CD4-positive, alpha-beta memory T cell (primary cell): ENCODE measurements around the gene ANGPTL3. TPM values are rescaled to one million over a fixed set of nuclear protein-coding genes. Genes with fewer than 3 reads are reported as not detected.
"Not testable (repeated sequence)": the region's sequence is repeated elsewhere in the genome, so short reads cannot be mapped to it uniquely, and the experiment has no call there.

Experiments
- CTCF ChIA-PET: fragments of 350-600 bp; sonication (Branson Sonifier 250); formaldehyde crosslinking; loops from one replicate; lab custom pipeline; 2021; ENCODE audit warnings: inconsistent platforms; ENCODE audit not compliant: partially characterized antibody; lab: Charles Lee
- POLR2A ChIA-PET: fragments of 350-600 bp; sonication (Branson Sonifier 250); formaldehyde crosslinking; loops from one replicate; lab custom pipeline; 2021; ENCODE audit not compliant: partially characterized antibody; lab: Charles Lee
- DNase-seq, 5 donors: peaks; one replicate each; pipeline versions ENCODE4 v3.0.0 to v3.0.0-alpha.2; 2020 to 2022; ENCODE audit warnings: mixed read lengths in 1 of 5
- H3K27ac ChIP-seq: one replicate; pipeline ENCODE4 v1.7.0; 2013; ENCODE audit warnings: low read depth, low read length
- H3K27me3 ChIP-seq: 2 replicates; pipeline ENCODE4 v1.7.0; 2013; ENCODE audit warnings: mild to moderate bottlenecking, low read length, moderate library complexity; ENCODE audit not compliant: insufficient read depth
- H3K36me3 ChIP-seq: 2 replicates; pipeline ENCODE4 v1.7.0; 2013; ENCODE audit warnings: mild to moderate bottlenecking, low read length, moderate library complexity; ENCODE audit not compliant: insufficient read depth
- H3K4me1 ChIP-seq: 2 replicates; pipeline ENCODE4 v1.7.0; 2013; ENCODE audit warnings: mild to moderate bottlenecking, low read length, moderate library complexity; ENCODE audit not compliant: insufficient read depth
- H3K4me3 ChIP-seq, 2 donors: one replicate each; pipeline ENCODE4 v1.7.0; 2013; ENCODE audit warnings: low read length in 2 of 2, mild to moderate bottlenecking in 1 of 2
- H3K9me3 ChIP-seq, 2 donors: one replicate each; pipeline ENCODE4 v1.7.0; 2013; ENCODE audit warnings: low read length in 2 of 2, control low read depth in 1 of 2; ENCODE audit not compliant: control insufficient read depth in 1 of 2
- H3K27ac Mint-ChIP-seq, 7 donors: one replicate each; pipeline ENCODE4 v1.8.0; 2020 to 2021; ENCODE audit warnings: mixed read lengths in 7 of 7, mild to moderate bottlenecking in 6 of 7, inconsistent platforms in 3 of 7, moderate library complexity in 3 of 7
- H3K27me3 Mint-ChIP-seq, 2 donors: one replicate each; pipeline ENCODE4 v1.8.0; 2020 to 2021; ENCODE audit warnings: mixed read lengths in 2 of 2
- H3K36me3 Mint-ChIP-seq, 2 donors: one replicate each; pipeline ENCODE4 v1.8.0; 2020 to 2021; ENCODE audit warnings: mixed read lengths in 2 of 2, inconsistent platforms in 1 of 2, mild to moderate bottlenecking in 1 of 2
- H3K4me1 Mint-ChIP-seq, 4 donors: one replicate each; pipeline ENCODE4 v1.8.0; 2020 to 2021; ENCODE audit warnings: mixed read lengths in 4 of 4, mild to moderate bottlenecking in 1 of 4
- H3K4me3 Mint-ChIP-seq, 8 donors: one replicate each; pipeline ENCODE4 v1.8.0; 2020 to 2021; ENCODE audit warnings: mixed read lengths in 8 of 8, mild to moderate bottlenecking in 7 of 8, moderate library complexity in 6 of 8, inconsistent platforms in 3 of 8
- H3K9me3 Mint-ChIP-seq, 8 donors: one replicate each; pipeline ENCODE4 v1.8.0; 2020 to 2021; ENCODE audit warnings: mixed read lengths in 8 of 8, mild to moderate bottlenecking in 5 of 8, inconsistent platforms in 3 of 8, moderate library complexity in 1 of 8
- intact Hi-C: fragments of 100-400 bp; cut with micrococcal nuclease; formaldehyde crosslinking; loops from one replicate; pipeline ENCODE4 v1.15.1; 2023
- polyA plus RNA-seq, 2 donors: library from polyadenylated mRNA; unstranded; fragments of 300-500 nt; fragmentation: Illumina TruSeq; gene quantifications; one replicate each; pipeline ENCODE4 v1.2.3, GENCODE V29; 2021
- total RNA-seq, 2 experiments: library from RNA; stranded (reverse); gene quantifications; one replicate each; pipeline ENCODE4 v1.2.3, GENCODE V29; 2021

The ANGPTL3 gene
- not detected for total RNA-seq
- polyA plus RNA-seq: not detected

DNA sequence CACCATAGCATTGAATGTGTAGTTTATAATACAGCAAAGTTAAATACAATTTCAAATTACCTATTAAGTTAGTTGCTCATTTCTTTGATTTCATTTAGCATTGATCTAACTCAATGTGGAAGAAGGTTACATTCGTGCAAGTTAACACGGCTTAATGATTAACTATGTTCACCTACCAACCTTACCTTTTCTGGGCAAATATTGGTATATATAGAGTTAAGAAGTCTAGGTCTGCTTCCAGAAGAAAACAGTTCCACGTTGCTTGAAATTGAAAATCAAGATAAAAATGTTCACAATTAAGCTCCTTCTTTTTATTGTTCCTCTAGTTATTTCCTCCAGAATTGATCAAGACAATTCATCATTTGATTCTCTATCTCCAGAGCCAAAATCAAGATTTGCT is at the start of gene ANGPTL3:
Gene ANGPTL3 (plus strand): TSS at position 240 of the 400 bp plus-strand sequence. CDS start 47 bp downstream, at position 287.
- H3K27me3 ChIP-seq: no peaks in the 10 kb centered on the region
- no peak within 1 kb of the TSS for H3K27ac ChIP-seq
- H3K36me3 Mint-ChIP-seq: no peaks in the 10 kb centered on the region
- H3K4me3 ChIP-seq: no peak within 1 kb of the TSS
- no peaks in the 10 kb centered on the region for H3K4me1 Mint-ChIP-seq
- H3K9me3 Mint-ChIP-seq: no peaks in the 10 kb centered on the region
- H3K27me3 Mint-ChIP-seq: no peaks in the 10 kb centered on the region
- ChIA-PET CTCF (no interaction called here), POLR2A (no interaction called here)
- no peak within 1 kb of the TSS for H3K27ac Mint-ChIP-seq
- no peaks in the 10 kb centered on the region for H3K4me1 ChIP-seq
- H3K4me3 Mint-ChIP-seq: no peak within 1 kb of the TSS
- H3K36me3 ChIP-seq: no peaks in the 10 kb centered on the region
- no peak for DNase-seq
- intact Hi-C loops: no loop called here
- H3K9me3 ChIP-seq: no peaks in the 10 kb centered on the region

DNA sequence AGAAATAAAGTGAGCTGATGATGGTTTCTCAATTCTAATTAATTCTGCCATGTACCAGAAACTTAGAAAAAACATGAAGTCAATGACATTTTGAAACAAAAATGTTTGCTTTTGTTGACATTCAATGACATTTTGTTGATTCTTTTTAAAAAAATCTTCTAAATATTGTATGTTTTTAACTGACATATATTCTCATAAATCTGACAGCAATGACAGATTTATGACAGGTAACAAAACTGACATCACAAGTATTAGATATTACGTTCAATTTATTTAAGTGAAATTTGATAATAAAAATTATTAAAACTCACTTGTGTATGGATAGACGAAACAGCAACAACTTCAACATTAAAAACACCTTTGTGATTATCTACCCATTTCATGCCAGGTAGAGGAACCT is 36.0 kb upstream of the ANGPTL3 start:
- Histone ChIP-seq H3K27ac (no peak overlapping the region), H3K27me3 (no peaks in the 10 kb centered on the region), H3K4me1 (no peaks in the 10 kb centered on the region), H3K36me3 (no peaks in the 10 kb centered on the region), H3K4me3 (no peak overlapping the region), H3K9me3 (no peaks in the 10 kb centered on the region)
- POLR2A ChIA-PET: no interaction called here
- DNase-seq: no peak
- Mint-ChIP-seq H3K9me3 (peaks cover 0 to 5% (median 0%) of the 10 kb centered on the region in 8 donors), H3K4me1 (peaks cover 0 to 1% (median 0%) of the 10 kb centered on the region in 4 donors), H3K27me3 (no peaks in the 10 kb centered on the region), H3K27ac (no peak overlapping the region), H3K4me3 (no peak overlapping the region), H3K36me3 (peaks cover 14 to 15% of the 10 kb centered on the region in 2 donors)
- CTCF ChIA-PET: no interaction called here
- intact Hi-C loops: no loop called here

GRCh38 chr1:62567182-62567581 is 30.1 kb upstream of the ANGPTL3 start:
- H3K4me1 ChIP-seq, H3K4me3 ChIP-seq, H3K9me3 ChIP-seq, CTCF ChIA-PET, H3K4me3 Mint-ChIP-seq, DNase-seq, H3K27me3 ChIP-seq, POLR2A ChIA-PET, H3K36me3 ChIP-seq, H3K27ac Mint-ChIP-seq, H3K27me3 Mint-ChIP-seq, intact Hi-C loops, H3K27ac ChIP-seq: not testable (repeated sequence)
- H3K4me1 Mint-ChIP-seq: peaks cover 0 to 11% (median 3%) of the 10 kb centered on the region in 4 donors
- H3K36me3 Mint-ChIP-seq: peaks cover 36 to 58% of the 10 kb centered on the region in 2 donors
- H3K9me3 Mint-ChIP-seq: peaks cover 0 to 33% (median 18%) of the 10 kb centered on the region in 8 donors

GRCh38 chr1:62567926-62568325 is 29.4 kb upstream of the ANGPTL3 start:
- CTCF ChIA-PET, H3K27ac Mint-ChIP-seq, H3K27me3 Mint-ChIP-seq, H3K27ac ChIP-seq, H3K4me3 ChIP-seq, DNase-seq, intact Hi-C loops, H3K27me3 ChIP-seq, H3K4me3 Mint-ChIP-seq, H3K9me3 ChIP-seq, H3K4me1 ChIP-seq, H3K36me3 ChIP-seq: not testable (repeated sequence)
- H3K9me3 Mint-ChIP-seq: peaks cover 0 to 39% (median 21%) of the 10 kb centered on the region in 8 donors
- POLR2A ChIA-PET: interaction anchor here (0.6 kb wide), 1 partner anchor 127 kb away, joined by 4 read pairs; no protein-coding TSS in a partner anchor
- peaks cover 36 to 66% of the 10 kb centered on the region in 2 donors for H3K36me3 Mint-ChIP-seq
- H3K4me1 Mint-ChIP-seq: peaks cover 0 to 11% (median 3%) of the 10 kb centered on the region in 4 donors

GRCh38 chr1:62571517-62571916 is 25.8 kb upstream of the ANGPTL3 start:
- H3K27me3 ChIP-seq, DNase-seq, H3K4me1 ChIP-seq, H3K9me3 ChIP-seq, H3K27ac ChIP-seq, H3K27me3 Mint-ChIP-seq, H3K4me3 ChIP-seq, H3K36me3 ChIP-seq, H3K27ac Mint-ChIP-seq, H3K4me3 Mint-ChIP-seq, POLR2A ChIA-PET, CTCF ChIA-PET, intact Hi-C loops: not testable (repeated sequence)
- Mint-ChIP-seq H3K9me3 (peaks cover 0 to 36% (median 20%) of the 10 kb centered on the region in 8 donors), H3K4me1 (peaks cover 0 to 11% (median 3%) of the 10 kb centered on the region in 4 donors), H3K36me3 (peaks cover 51 to 79% of the 10 kb centered on the region in 2 donors)

DNA sequence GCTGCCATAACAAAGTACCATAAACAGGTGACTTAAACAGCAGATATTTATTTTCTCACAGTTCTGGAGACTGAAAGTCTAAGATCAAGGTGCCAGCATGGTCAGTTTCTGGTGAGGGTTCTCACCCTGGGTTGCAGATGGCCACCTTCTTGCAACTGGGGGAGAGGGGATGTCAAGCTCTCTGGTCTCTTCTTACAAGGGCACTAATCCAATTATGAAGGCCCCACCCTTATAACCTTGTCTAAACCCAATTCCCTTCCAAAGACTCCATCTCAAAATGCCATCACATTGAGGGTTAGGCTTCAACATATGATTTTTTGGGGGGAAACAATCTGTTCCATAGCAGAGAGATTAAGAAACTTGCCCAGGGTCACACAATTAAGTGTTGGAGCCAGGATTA is 24.8 kb upstream of the ANGPTL3 start:
- Histone ChIP-seq H3K36me3 (no peaks in the 10 kb centered on the region), H3K9me3 (no peaks in the 10 kb centered on the region), H3K27me3 (no peaks in the 10 kb centered on the region), H3K4me3 (no peak overlapping the region), H3K4me1 (no peaks in the 10 kb centered on the region), H3K27ac (no peak overlapping the region)
- H3K36me3 Mint-ChIP-seq: peaks cover 47 to 71% of the 10 kb centered on the region in 2 donors
- H3K27me3 Mint-ChIP-seq: no peaks in the 10 kb centered on the region
- no peak overlapping the region for H3K27ac Mint-ChIP-seq
- no peak overlapping the region for H3K4me3 Mint-ChIP-seq
- intact Hi-C loops: no loop called here
- peaks cover 0 to 31% (median 16%) of the 10 kb centered on the region in 8 donors for H3K9me3 Mint-ChIP-seq
- CTCF ChIA-PET: no interaction called here
- POLR2A ChIA-PET: no interaction called here
- no peak for DNase-seq
- H3K4me1 Mint-ChIP-seq: peaks cover 0 to 11% (median 3%) of the 10 kb centered on the region in 4 donors

DNA sequence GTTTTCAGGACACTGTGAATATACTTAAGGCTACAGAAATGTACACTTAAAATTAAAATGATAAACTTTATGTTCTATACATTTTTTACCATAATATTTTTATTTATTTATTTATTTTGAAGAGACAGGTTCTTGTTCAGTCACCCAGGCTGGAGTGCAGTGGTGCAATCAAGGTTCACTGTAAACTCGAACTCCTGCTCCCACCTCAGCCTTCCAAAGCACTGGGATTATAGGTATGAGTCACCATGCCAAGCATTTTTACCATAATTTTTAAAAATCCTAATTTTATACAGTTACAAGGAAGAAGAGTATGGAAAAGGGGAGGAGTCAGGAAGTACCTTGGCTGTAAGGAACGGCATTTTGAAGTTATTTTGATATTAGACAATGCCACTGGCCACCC is 23.6 kb upstream of the ANGPTL3 start:
- Histone ChIP-seq H3K36me3 (no peaks in the 10 kb centered on the region), H3K4me1 (no peaks in the 10 kb centered on the region), H3K27me3 (no peaks in the 10 kb centered on the region), H3K9me3 (no peaks in the 10 kb centered on the region), H3K4me3 (no peak overlapping the region), H3K27ac (no peak overlapping the region)
- ChIA-PET CTCF (no interaction called here), POLR2A (no interaction called here)
- H3K4me1 Mint-ChIP-seq: peaks cover 0 to 11% (median 3%) of the 10 kb centered on the region in 4 donors
- H3K27me3 Mint-ChIP-seq: no peaks in the 10 kb centered on the region
- H3K9me3 Mint-ChIP-seq: peaks cover 0 to 27% (median 12%) of the 10 kb centered on the region in 8 donors
- H3K36me3 Mint-ChIP-seq: peaks cover 44 to 63% of the 10 kb centered on the region in 2 donors
- H3K4me3 Mint-ChIP-seq: no peak overlapping the region
- DNase-seq: no peak
- H3K27ac Mint-ChIP-seq: no peak overlapping the region
- intact Hi-C loops: no loop called here
